Glutamatergic neuron (in vitro differentiated cells): ENCODE measurements around the gene KIAA1549. TPM values are rescaled to one million over a fixed set of nuclear protein-coding genes. Genes with fewer than 3 reads are reported as not detected.
"Not testable (repeated sequence)": the region's sequence is repeated elsewhere in the genome, so short reads cannot be mapped to it uniquely, and the experiment has no call there.

Experiments used
- DNase-seq: peaks from one replicate; pipeline ENCODE4 v3.0.0; 2022
- H3K27ac Mint-ChIP-seq: one replicate; pipeline ENCODE4 v1.8.0; 2020; ENCODE audit warnings: mild to moderate bottlenecking, mixed read lengths, inconsistent platforms; ENCODE audit not compliant: unreplicated experiment
- H3K27me3 Mint-ChIP-seq: one replicate; pipeline ENCODE4 v1.8.0; 2020; ENCODE audit warnings: mild to moderate bottlenecking, moderate library complexity, mixed read lengths, inconsistent platforms; ENCODE audit not compliant: unreplicated experiment
- H3K36me3 Mint-ChIP-seq: one replicate; pipeline ENCODE4 v1.8.0; 2020; ENCODE audit warnings: mild to moderate bottlenecking, mixed read lengths, inconsistent platforms; ENCODE audit not compliant: unreplicated experiment
- H3K4me1 Mint-ChIP-seq: one replicate; pipeline ENCODE4 v1.8.0; 2020; ENCODE audit warnings: mild to moderate bottlenecking, low read depth, mixed read lengths, inconsistent platforms; ENCODE audit not compliant: unreplicated experiment
- H3K4me3 Mint-ChIP-seq: one replicate; pipeline ENCODE4 v1.8.0; 2020; ENCODE audit warnings: mild to moderate bottlenecking, mixed read lengths, inconsistent platforms; ENCODE audit not compliant: unreplicated experiment
- H3K9me3 Mint-ChIP-seq: one replicate; pipeline ENCODE4 v1.8.0; 2020; ENCODE audit warnings: mild to moderate bottlenecking, moderate library complexity, mixed read lengths, inconsistent platforms; ENCODE audit not compliant: unreplicated experiment
- total RNA-seq: library from RNA; stranded (reverse); fragmentation: NEBNext Ultra II Directional; extraction: Animal tissue kit (Norgen Biotek cat#: 25700); gene quantifications from one replicate; pipeline ENCODE4 v1.2.1, GENCODE V29; 2021; ENCODE audit not compliant: unreplicated experiment
- TF ChIP-seq, protein P1 (sequence below): fragments of 200-600 bp; sonication (generic); IDR thresholded peaks from one replicate; pipeline ENCODE4 v1.5.0; 2021; ENCODE audit not compliant: partially characterized antibody, unreplicated experiment

The KIAA1549 gene
- total RNA-seq, 1 donor from 2014 or later: 40.2 TPM

DNA sequence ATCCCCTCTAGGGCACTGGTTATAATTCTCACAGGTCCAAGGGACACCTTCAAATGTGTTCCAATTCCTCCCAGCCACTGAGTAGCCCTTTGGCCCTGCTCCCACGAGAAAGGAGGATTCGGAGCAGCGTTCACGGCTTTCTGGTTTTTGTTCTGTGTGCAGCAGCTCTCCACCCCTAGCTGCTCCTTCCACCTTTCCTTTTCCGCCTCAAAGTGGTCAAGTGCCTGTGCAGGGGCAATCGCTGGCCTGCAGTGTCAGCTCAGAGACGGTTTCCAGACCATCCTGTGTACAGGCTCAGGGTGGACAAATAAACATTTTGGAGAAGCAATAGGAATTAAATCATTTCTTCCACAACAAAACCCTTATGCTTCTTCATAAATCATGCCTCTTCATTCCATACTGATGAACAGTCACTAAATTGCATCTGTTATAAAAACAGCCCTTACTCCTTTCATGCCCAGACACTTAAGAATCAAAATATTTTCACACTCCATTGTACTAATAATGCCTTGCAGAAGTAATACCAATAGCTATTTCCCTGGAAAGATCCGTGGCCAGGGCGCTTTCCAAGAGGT is 1.1 kb downstream of the KIAA1549 start:
- Mint-ChIP-seq H3K27me3 (peaks cover 13% of the 10 kb centered on the region), H3K9me3 (peaks cover 19% of the 10 kb centered on the region), H3K36me3 (peaks cover 6% of the 10 kb centered on the region), H3K4me1 (peaks cover 25% of the 10 kb centered on the region), H3K27ac (peak overlapping the region; percentile 88), H3K4me3 (peak overlapping the region; percentile 93)
- no peak for DNase-seq
- TF ChIP-seq, protein P1, sequence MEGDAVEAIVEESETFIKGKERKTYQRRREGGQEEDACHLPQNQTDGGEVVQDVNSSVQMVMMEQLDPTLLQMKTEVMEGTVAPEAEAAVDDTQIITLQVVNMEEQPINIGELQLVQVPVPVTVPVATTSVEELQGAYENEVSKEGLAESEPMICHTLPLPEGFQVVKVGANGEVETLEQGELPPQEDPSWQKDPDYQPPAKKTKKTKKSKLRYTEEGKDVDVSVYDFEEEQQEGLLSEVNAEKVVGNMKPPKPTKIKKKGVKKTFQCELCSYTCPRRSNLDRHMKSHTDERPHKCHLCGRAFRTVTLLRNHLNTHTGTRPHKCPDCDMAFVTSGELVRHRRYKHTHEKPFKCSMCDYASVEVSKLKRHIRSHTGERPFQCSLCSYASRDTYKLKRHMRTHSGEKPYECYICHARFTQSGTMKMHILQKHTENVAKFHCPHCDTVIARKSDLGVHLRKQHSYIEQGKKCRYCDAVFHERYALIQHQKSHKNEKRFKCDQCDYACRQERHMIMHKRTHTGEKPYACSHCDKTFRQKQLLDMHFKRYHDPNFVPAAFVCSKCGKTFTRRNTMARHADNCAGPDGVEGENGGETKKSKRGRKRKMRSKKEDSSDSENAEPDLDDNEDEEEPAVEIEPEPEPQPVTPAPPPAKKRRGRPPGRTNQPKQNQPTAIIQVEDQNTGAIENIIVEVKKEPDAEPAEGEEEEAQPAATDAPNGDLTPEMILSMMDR: no peak

DNA sequence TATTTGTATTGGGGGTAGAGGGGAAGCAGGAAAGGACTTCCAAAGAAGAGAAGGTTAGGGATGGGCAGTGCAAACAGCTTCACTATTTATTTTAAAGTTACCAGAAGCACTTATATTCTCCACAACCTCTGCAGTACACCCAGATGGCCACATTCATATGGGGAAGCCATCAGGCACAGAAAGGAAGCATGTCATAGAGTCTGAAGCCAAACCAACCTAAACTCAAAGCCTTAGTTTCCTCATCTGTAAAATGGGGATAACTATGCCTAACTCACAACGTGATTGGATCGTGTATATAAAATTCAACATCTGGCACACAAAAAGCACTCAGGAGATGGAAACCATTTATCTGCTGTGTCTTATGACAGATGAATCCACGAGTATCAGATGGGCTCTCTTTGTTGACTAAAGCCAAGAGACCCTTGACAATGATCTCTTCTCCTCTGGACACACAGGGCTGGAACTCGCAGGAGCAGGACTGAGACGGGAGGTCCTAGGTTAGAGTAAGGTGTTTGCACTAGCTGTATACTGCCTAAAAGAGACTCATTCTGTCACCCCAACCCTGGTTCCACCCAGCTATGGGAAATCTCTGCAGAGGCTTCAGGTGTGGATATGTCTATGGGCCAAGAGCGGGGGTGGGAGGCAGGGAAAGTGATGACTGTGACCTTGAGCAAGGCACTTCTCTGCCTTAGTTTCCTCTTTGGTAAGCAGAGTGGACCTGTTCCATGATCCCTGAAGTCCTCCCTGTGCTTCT is 1.8 kb downstream of the KIAA1549 start:
- Mint-ChIP-seq H3K9me3 (peaks cover 20% of the 10 kb centered on the region), H3K4me1 (peaks cover 31% of the 10 kb centered on the region), H3K27ac (peak overlapping the region; percentile 88), H3K36me3 (peaks cover 6% of the 10 kb centered on the region), H3K27me3 (peaks cover 15% of the 10 kb centered on the region), H3K4me3 (peak overlapping the region; percentile 93)
- DNase-seq: no peak
- TF ChIP-seq, protein P1: no peak

DNA sequence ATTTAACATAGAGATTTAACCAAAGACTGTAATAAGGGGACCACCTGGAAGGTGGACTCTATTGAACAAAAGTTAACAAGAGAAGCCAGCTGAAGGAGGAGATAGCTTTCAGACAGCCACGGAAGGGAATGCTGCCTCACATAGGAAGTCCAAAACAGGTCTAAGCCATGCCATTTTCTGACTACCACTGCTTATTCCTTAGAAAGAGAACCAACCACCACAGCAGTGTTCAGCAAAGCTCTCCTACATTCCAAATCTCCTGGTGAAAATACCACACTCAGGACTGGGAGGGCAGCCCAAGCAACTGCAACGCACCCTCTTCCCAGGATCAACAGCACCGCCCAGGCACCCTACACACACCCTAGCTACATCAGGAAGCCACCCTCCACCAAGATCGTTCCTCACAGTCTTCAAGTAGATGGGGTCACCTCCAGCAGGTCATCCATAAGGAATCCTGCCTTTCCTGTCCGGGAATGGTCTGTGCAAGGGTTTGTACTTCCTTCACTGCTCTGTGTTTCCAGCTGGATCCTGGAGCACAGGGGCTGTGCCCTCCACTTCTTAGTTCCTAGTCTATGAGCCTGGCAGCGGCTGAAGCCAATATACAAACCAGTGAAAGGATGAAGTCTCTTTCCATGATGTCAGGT is 2.5 kb downstream of the KIAA1549 start:
- Mint-ChIP-seq H3K4me3 (peak overlapping the region; percentile 93), H3K27me3 (peaks cover 15% of the 10 kb centered on the region), H3K27ac (peak overlapping the region; percentile 10), H3K36me3 (peaks cover 6% of the 10 kb centered on the region), H3K9me3 (peaks cover 20% of the 10 kb centered on the region), H3K4me1 (peaks cover 35% of the 10 kb centered on the region)
- no peak for DNase-seq
- TF ChIP-seq, protein P1: no peak

DNA sequence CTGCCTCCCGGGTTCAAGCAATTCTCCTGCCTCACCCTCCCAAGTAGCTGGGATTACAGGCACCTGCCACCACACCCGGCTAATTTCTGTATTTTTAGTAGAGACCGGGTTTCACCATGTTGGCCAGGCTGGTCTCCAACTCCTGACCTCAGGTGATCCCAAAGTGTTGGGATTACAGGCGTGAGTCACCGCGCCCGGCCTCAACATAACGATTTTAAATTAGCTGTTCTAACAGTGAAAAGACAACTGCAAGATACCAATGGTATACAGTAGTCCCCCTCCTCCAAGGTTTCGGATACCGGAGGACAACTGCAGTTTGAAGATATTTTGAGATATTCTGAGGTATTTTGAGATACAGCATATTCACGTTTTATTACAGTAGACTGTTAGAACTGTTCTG is 5.0 kb downstream of the KIAA1549 start:
- DNase-seq, H3K27ac Mint-ChIP-seq: not testable (repeated sequence)
- H3K4me1 Mint-ChIP-seq: peaks cover 44% of the 10 kb centered on the region

DNA sequence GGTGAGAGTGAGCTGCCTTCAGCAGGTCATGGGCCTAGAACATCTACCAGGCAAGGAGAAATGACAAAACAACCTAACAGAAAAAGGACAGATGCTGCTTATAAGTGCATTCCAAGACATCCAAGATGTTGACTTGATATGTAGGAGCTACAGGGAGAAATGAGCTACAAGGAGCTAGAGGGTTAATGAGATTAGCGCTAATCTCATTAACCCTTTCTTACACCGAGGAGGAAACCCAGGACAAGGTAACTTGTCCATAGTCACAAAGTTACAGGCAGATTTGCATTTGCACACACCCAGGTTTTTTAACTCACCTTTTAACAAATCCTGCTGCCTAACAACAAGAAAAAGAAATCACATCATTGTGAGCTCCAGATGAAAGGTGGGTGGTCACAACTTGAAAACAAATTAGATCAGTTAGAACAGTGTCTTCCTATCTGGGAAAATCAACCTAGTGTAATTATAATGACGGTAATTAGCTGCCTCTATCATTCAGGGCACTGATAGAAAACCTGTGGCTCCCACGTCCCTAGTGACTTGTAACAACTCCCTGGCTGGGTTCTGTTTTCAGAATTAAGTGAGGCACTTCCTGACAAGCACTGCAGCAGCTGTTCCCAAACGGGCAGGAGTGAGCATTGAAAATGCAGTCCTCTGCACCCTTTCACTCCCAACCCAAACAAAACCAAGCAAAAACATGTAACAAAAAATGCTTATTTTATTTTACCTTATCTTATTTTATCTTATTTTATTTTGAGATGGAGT is 5.7 kb downstream of the KIAA1549 start:
- peaks cover 17% of the 10 kb centered on the region for H3K9me3 Mint-ChIP-seq
- peaks cover 44% of the 10 kb centered on the region for H3K4me1 Mint-ChIP-seq
- H3K4me3 Mint-ChIP-seq: peak overlapping the region; percentile 66
- TF ChIP-seq, protein P1: no peak
- peaks cover 8% of the 10 kb centered on the region for H3K27me3 Mint-ChIP-seq
- peak; percentile 53 for DNase-seq
- peak overlapping the region; percentile 74 for H3K27ac Mint-ChIP-seq
- H3K36me3 Mint-ChIP-seq: peaks cover 15% of the 10 kb centered on the region

More for the DNA sequence above, 5.0 kb downstream of the KIAA1549 start:
- H3K4me3 Mint-ChIP-seq: not testable (repeated sequence)
- Mint-ChIP-seq H3K9me3 (peaks cover 20% of the 10 kb centered on the region), H3K36me3 (peaks cover 15% of the 10 kb centered on the region), H3K27me3 (peaks cover 11% of the 10 kb centered on the region)
